ENCODE measurements around the gene CHRNA9. TPM values are rescaled to one million over a fixed set of nuclear protein-coding genes. Genes with fewer than 3 reads are reported as not detected.

Gene CHRNA9
- total and polyA plus RNA-seq, 2 experiments from 2014 or later, result 0.58 to 5.7 TPM

DNA sequence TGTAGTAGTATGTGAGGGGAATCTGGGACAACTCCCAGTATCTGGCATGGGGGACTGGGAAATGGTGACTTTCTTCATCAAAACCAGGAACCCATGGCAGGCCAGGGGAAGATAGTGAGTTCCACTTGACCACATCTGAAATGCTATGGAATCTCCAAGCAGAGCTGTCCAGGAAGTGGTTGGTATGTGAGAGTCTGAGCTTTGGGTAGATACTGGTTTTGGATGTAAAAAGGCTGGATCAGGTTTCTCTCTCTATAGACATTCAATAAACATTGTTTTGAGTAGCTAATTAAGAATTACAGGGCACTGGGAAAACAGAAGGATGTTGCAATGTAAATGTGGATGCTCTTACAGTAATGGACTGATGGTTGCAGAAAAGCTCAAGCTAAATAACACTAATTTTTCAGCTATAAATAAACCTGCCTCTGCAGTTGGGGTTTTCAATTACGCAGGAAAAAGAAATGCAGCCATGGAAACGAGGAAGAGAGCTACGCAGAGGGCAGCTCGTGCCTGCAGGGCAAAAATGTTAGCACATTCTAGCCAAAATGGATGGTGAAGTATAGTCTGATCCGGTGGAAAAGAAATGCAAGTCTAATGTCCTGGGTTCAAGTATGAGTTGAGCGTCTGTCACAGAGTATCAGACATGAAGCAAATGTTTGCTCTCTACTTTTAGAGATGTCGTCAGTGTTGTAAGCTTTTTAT is 13.4 kb upstream of the CHRNA9 start:
- ATAC-seq, result no peak
- H3K27ac ChIP-seq (ENCODE audit: low read depth), result no peak overlapping the region
- peak overlapping the region; percentile 44 for H2AFZ ChIP-seq
- H4K20me1 ChIP-seq (replicated peaks; ENCODE audit: insufficient read depth), result no peaks in the 10 kb centered on the region
- Mint-ChIP-seq H3K4me3 (no peak overlapping the region; the same call in 2 of the 3 replicates), H3K36me3 (ENCODE audit: low read depth) (no peaks in the 10 kb centered on the region), H3K27me3 (ENCODE audit: insufficient read depth, low read depth, poor library complexity) (peaks cover 10% of the 10 kb centered on the region), H3K9me3 (no peaks in the 10 kb centered on the region), H3K4me1 (peaks cover 30% of the 10 kb centered on the region), H3K27ac (no peak overlapping the region)
- H3K36me3 ChIP-seq (ENCODE audit: insufficient read depth), result no peaks in the 10 kb centered on the region
- H3K9me2 ChIP-seq (ENCODE audit: insufficient read depth), result no peaks in the 10 kb centered on the region
- H3K4me1 ChIP-seq (ENCODE audit: insufficient read depth), result peaks cover 28% of the 10 kb centered on the region
- no peaks in the 10 kb centered on the region for H3K79me2 ChIP-seq (replicated peaks; ENCODE audit: insufficient read depth)
- H3K27me3 ChIP-seq (ENCODE audit: insufficient read depth), result no peaks in the 10 kb centered on the region
- H3F3A ChIP-seq (replicated peaks; ENCODE audit: low read depth), result no peaks in the 10 kb centered on the region
- no peak overlapping the region for H3K4me2 ChIP-seq
- H3K4me3 ChIP-seq, result no peak overlapping the region
- no peak for TF ChIP-seq STAT1 (IDR thresholded peaks at IDR 0.05; ENCODE audit: unreplicated experiment)
- TF ChIP-seq CREB1 (CRISPR knock-in tag; IDR thresholded peaks at IDR 0.05; ENCODE audit: low read depth), result no peak
- TF ChIP-seq NANOG (IDR thresholded peaks at IDR 0.05; ENCODE audit: borderline replicate concordance), result no peak
- no peak for TF ChIP-seq EZH2phosphoT487 (IDR thresholded peaks at IDR 0.05; ENCODE audit: unreplicated experiment)
- no peak for TF ChIP-seq EZH2 (IDR thresholded peaks at IDR 0.05; ENCODE audit: low read depth, unreplicated experiment)
- TF ChIP-seq, protein P1, sequence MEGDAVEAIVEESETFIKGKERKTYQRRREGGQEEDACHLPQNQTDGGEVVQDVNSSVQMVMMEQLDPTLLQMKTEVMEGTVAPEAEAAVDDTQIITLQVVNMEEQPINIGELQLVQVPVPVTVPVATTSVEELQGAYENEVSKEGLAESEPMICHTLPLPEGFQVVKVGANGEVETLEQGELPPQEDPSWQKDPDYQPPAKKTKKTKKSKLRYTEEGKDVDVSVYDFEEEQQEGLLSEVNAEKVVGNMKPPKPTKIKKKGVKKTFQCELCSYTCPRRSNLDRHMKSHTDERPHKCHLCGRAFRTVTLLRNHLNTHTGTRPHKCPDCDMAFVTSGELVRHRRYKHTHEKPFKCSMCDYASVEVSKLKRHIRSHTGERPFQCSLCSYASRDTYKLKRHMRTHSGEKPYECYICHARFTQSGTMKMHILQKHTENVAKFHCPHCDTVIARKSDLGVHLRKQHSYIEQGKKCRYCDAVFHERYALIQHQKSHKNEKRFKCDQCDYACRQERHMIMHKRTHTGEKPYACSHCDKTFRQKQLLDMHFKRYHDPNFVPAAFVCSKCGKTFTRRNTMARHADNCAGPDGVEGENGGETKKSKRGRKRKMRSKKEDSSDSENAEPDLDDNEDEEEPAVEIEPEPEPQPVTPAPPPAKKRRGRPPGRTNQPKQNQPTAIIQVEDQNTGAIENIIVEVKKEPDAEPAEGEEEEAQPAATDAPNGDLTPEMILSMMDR (conservative IDR thresholded peaks at IDR 0.05; ENCODE audit: low read depth in 2 of 2), result no peak
- TF ChIP-seq, protein P2, sequence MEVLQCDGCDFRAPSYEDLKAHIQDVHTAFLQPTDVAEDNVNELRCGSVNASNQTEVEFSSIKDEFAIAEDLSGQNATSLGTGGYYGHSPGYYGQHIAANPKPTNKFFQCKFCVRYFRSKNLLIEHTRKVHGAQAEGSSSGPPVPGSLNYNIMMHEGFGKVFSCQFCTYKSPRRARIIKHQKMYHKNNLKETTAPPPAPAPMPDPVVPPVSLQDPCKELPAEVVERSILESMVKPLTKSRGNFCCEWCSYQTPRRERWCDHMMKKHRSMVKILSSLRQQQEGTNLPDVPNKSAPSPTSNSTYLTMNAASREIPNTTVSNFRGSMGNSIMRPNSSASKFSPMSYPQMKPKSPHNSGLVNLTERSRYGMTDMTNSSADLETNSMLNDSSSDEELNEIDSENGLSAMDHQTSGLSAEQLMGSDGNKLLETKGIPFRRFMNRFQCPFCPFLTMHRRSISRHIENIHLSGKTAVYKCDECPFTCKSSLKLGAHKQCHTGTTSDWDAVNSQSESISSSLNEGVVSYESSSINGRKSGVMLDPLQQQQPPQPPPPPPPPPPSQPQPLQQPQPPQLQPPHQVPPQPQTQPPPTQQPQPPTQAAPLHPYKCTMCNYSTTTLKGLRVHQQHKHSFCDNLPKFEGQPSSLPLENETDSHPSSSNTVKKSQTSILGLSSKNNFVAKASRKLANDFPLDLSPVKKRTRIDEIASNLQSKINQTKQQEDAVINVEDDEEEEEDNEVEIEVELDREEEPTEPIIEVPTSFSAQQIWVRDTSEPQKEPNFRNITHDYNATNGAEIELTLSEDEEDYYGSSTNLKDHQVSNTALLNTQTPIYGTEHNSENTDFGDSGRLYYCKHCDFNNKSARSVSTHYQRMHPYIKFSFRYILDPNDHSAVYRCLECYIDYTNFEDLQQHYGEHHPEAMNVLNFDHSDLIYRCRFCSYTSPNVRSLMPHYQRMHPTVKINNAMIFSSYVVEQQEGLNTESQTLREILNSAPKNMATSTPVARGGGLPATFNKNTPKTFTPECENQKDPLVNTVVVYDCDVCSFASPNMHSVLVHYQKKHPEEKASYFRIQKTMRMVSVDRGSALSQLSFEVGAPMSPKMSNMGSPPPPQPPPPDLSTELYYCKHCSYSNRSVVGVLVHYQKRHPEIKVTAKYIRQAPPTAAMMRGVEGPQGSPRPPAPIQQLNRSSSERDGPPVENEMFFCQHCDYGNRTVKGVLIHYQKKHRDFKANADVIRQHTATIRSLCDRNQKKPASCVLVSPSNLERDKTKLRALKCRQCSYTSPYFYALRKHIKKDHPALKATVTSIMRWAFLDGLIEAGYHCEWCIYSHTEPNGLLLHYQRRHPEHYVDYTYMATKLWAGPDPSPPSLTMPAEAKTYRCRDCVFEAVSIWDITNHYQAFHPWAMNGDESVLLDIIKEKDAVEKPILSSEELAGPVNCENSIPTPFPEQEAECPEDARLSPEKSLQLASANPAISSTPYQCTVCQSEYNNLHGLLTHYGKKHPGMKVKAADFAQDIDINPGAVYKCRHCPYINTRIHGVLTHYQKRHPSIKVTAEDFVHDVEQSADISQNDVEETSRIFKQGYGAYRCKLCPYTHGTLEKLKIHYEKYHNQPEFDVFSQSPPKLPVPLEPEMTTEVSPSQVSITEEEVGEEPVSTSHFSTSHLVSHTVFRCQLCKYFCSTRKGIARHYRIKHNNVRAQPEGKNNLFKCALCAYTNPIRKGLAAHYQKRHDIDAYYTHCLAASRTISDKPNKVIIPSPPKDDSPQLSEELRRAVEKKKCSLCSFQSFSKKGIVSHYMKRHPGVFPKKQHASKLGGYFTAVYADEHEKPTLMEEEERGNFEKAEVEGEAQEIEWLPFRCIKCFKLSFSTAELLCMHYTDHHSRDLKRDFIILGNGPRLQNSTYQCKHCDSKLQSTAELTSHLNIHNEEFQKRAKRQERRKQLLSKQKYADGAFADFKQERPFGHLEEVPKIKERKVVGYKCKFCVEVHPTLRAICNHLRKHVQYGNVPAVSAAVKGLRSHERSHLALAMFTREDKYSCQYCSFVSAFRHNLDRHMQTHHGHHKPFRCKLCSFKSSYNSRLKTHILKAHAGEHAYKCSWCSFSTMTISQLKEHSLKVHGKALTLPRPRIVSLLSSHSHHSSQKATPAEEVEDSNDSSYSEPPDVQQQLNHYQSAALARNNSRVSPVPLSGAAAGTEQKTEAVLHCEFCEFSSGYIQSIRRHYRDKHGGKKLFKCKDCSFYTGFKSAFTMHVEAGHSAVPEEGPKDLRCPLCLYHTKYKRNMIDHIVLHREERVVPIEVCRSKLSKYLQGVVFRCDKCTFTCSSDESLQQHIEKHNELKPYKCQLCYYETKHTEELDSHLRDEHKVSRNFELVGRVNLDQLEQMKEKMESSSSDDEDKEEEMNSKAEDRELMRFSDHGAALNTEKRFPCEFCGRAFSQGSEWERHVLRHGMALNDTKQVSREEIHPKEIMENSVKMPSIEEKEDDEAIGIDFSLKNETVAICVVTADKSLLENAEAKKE (CRISPR knock-in tag; IDR thresholded peaks at IDR 0.05), result no peak
- TF ChIP-seq JUNB (IDR thresholded peaks at IDR 0.05; ENCODE audit: unreplicated experiment), result no peak
- no peak for TF ChIP-seq ZNF331 (CRISPR knock-in tag; IDR thresholded peaks at IDR 0.05; ENCODE audit: low read depth)
- TF ChIP-seq POLR2AphosphoS5 (IDR thresholded peaks at IDR 0.05; ENCODE audit: low read depth), result no peak
- TF ChIP-seq, protein P3, sequence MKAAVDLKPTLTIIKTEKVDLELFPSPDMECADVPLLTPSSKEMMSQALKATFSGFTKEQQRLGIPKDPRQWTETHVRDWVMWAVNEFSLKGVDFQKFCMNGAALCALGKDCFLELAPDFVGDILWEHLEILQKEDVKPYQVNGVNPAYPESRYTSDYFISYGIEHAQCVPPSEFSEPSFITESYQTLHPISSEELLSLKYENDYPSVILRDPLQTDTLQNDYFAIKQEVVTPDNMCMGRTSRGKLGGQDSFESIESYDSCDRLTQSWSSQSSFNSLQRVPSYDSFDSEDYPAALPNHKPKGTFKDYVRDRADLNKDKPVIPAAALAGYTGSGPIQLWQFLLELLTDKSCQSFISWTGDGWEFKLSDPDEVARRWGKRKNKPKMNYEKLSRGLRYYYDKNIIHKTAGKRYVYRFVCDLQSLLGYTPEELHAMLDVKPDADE (IDR thresholded peaks at IDR 0.05), result no peak
- TF ChIP-seq, protein P4, sequence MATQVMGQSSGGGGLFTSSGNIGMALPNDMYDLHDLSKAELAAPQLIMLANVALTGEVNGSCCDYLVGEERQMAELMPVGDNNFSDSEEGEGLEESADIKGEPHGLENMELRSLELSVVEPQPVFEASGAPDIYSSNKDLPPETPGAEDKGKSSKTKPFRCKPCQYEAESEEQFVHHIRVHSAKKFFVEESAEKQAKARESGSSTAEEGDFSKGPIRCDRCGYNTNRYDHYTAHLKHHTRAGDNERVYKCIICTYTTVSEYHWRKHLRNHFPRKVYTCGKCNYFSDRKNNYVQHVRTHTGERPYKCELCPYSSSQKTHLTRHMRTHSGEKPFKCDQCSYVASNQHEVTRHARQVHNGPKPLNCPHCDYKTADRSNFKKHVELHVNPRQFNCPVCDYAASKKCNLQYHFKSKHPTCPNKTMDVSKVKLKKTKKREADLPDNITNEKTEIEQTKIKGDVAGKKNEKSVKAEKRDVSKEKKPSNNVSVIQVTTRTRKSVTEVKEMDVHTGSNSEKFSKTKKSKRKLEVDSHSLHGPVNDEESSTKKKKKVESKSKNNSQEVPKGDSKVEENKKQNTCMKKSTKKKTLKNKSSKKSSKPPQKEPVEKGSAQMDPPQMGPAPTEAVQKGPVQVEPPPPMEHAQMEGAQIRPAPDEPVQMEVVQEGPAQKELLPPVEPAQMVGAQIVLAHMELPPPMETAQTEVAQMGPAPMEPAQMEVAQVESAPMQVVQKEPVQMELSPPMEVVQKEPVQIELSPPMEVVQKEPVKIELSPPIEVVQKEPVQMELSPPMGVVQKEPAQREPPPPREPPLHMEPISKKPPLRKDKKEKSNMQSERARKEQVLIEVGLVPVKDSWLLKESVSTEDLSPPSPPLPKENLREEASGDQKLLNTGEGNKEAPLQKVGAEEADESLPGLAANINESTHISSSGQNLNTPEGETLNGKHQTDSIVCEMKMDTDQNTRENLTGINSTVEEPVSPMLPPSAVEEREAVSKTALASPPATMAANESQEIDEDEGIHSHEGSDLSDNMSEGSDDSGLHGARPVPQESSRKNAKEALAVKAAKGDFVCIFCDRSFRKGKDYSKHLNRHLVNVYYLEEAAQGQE (IDR thresholded peaks at IDR 0.05; ENCODE audit: unreplicated experiment), result no peak
- no peak for TF ChIP-seq ZNF114 (CRISPR knock-in tag; IDR thresholded peaks at IDR 0.05)
- no peak for DNase-seq (ENCODE audit: low spot score)
